ENCODE measurements around the gene ACSF3.

Gene ACSF3

GRCh38 chr16:89199241-89200123 lies 105.8 kb downstream of the ACSF3 start:
- no peaks in the 10 kb centered on the region for H3K36me3 ChIP-seq
- DNase-seq: no peak
- peaks cover 51% of the 10 kb centered on the region for H3K27me3 ChIP-seq
- H3K4me3 ChIP-seq (ENCODE audit: low read depth, low read length): no peak overlapping the region
- no peak for TF ChIP-seq CTCF (IDR thresholded peaks at IDR 0.05; ENCODE audit: low read depth, low read length)
- no peaks in the 10 kb centered on the region for H3K4me1 ChIP-seq
- H3K9me3 ChIP-seq: peaks cover 3% of the 10 kb centered on the region; the same call in 1 of the 2 replicates

GRCh38 chr16:89200124-89200849 lies 106.6 kb downstream of the ACSF3 start, which contains the start of gene SLC22A31:
Gene SLC22A31, minus strand, starts transcription at chr16:89200537. Its CDS starts 36 bp downstream, at chr16:89200501.
- Histone ChIP-seq H3K4me3 (ENCODE audit: low read depth, low read length) (no peak within 1 kb of the TSS), H3K27me3 (peaks cover 58% of the 10 kb centered on the region), H3K36me3 (no peaks in the 10 kb centered on the region), H3K9me3 (peaks cover 3% of the 10 kb centered on the region; the same call in 1 of the 2 replicates), H3K4me1 (no peaks in the 10 kb centered on the region)
- DNase-seq: no peak
- no peak for TF ChIP-seq CTCF (IDR thresholded peaks at IDR 0.05; ENCODE audit: low read depth, low read length)

GRCh38 chr16:89200850-89201411 lies 107.3 kb downstream of the ACSF3 start:
- DNase-seq: no peak
- H3K27me3 ChIP-seq: peaks cover 62% of the 10 kb centered on the region
- H3K9me3 ChIP-seq: peaks cover 3% of the 10 kb centered on the region; the same call in 1 of the 2 replicates
- H3K36me3 ChIP-seq: no peaks in the 10 kb centered on the region
- TF ChIP-seq CTCF (IDR thresholded peaks at IDR 0.05; ENCODE audit: low read depth, low read length): no peak
- no peak overlapping the region for H3K4me3 ChIP-seq (ENCODE audit: low read depth, low read length)
- H3K4me1 ChIP-seq: no peaks in the 10 kb centered on the region

- peak; percentile 91 for DNase-seq
- H3K27me3 ChIP-seq: peaks cover 69% of the 10 kb centered on the region
These were observed 108.1 kb downstream of the ACSF3 start for GRCh38 chr16:89201439-89202377.

More at GRCh38 chr16:89201439-89202377, 108.1 kb downstream of the ACSF3 start:
- Histone ChIP-seq H3K9me3 (peaks cover 3% of the 10 kb centered on the region; the same call in 1 of the 2 replicates), H3K4me1 (no peaks in the 10 kb centered on the region), H3K36me3 (no peaks in the 10 kb centered on the region), H3K4me3 (ENCODE audit: low read depth, low read length) (no peak overlapping the region)
- TF ChIP-seq CTCF (IDR thresholded peaks at IDR 0.05; ENCODE audit: low read depth, low read length): no peak

Measured in BE2C (cell line).